HG03039 (cell line): ENCODE data around the gene CDKAL1.
"Not testable (repeated sequence)": the region's sequence is repeated elsewhere in the genome, so short reads cannot be mapped to it uniquely, and the experiment has no call there.

Experiments used
- ATAC-seq: cut with Tn5 transposase; IDR thresholded peaks from one replicate; pipeline ENCODE4 v1.9.1; 2021; ENCODE audit warnings: mild to moderate bottlenecking, moderate library complexity; ENCODE audit not compliant: unreplicated experiment

The CDKAL1 gene

GRCh38 chr6:20549398-20549797 lies 15.1 kb downstream of the CDKAL1 start:
- not testable (repeated sequence) for ATAC-seq

DNA sequence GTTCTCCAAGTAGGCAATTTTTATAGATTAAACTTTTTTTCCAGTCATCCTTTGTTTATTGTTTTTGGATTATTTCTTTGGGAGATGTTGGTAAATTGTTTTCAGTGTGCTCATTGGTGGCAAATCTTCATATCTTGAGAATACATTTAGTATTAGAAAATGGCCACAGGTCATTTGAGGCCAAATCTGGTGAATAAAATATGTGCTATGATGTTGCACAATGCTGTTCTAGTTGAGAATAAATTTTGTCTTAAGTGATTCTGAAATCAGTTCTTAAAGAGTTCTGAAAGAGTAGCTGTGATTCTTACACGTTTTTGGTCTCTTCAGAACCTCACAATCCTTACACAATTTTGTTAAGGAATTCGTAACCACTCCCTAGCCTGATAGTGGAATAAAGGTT lies 20.1 kb downstream of the CDKAL1 start:
- no peak for ATAC-seq

DNA sequence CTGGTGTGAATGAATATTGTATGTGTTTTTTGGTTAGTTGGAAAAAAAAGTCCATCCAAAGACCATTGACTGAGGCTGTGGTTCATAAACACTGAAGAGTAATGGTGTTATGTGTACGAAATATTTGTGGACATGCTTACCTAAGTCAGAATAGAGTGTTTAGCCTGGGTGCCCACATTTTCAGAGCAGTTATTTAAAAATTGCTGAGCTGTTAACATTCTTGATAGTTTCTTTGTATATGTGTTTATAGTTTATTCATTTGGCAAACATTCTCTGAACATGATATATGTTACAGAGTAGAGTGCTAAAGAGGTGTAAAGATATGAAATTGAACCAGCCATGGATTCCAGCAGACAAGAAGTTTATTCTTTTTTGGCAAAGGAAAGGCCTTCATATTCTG lies 20.6 kb downstream of the CDKAL1 start:
- no peak for ATAC-seq

GRCh38 chr6:20559924-20560551 lies 25.8 kb downstream of the CDKAL1 start:
- no peak for ATAC-seq

DNA sequence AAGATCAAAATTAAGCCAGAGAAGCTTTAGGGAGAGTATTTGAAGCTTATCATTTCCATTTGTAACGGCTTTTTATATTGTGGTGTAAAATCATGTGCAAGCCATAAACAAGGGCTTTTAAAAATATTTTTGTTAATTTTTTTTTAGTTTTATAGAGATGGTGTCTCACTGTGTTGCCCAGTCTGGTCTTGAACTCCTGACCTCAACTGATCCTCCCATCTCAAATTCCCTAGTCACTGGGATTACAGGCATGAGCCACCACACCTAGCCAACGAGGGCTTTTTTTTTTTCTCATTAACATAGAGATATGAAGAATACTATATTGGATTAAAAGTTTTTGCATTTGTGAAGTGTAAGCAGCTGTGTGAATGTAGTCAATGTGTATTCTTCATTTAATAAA lies 29.1 kb downstream of the CDKAL1 start:
- ATAC-seq = no peak

- ATAC-seq = no peak
These were observed 30.0 kb downstream of the CDKAL1 start for GRCh38 chr6:20564269-20564668.

GRCh38 chr6:20564777-20565176 lies 30.5 kb downstream of the CDKAL1 start:
- no peak for ATAC-seq

GRCh38 chr6:20565342-20565741 lies 31.1 kb downstream of the CDKAL1 start:
- no peak for ATAC-seq

DNA sequence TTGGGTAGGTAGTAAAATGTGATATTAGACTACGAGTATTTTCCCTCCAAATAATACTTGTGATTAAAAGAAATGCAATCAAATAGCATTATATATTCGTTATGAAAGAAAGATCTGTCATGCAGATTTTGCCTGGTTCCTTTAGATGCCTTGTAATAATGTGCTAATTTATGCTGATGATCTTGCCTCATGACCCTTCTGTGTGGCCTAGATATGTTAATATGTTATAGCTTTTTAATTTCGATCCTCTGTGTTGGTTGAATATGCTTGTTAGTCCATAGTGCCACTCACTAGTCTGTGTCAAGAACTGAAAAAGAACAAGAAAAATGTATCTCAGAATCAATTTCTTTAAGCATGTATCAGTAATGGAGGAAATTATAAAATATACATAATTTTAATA lies 31.9 kb downstream of the CDKAL1 start:
- ATAC-seq = no peak

- no peak for ATAC-seq
These were observed 34.8 kb downstream of the CDKAL1 start for GRCh38 chr6:20569000-20569610.

DNA sequence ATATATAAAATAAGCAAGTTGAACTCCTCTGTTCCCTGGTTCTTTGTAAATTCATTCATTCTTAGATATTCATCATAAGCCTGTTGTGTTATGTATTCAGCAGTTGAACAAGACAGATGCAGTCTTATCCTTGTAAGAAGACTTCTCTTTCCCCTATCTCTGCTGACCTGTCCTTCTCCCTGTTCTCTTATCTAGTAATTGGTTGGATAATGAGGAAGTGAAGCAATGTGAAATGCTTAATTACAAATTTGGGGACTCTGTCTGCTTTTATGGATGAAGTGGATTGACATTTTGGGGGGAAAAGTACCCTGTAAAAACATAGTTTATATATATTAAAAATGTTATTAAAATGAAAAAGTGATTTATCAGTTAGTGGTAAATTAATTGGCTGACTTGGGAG lies 37.0 kb downstream of the CDKAL1 start:
- ATAC-seq = no peak

- ATAC-seq = no peak
These were observed 38.0 kb downstream of the CDKAL1 start for GRCh38 chr6:20572288-20572687.

GRCh38 chr6:20572940-20573339 lies 38.7 kb downstream of the CDKAL1 start:
- no peak for ATAC-seq

GRCh38 chr6:20574355-20574754 lies 40.1 kb downstream of the CDKAL1 start:
- ATAC-seq = no peak

GRCh38 chr6:20575125-20575524 lies 40.9 kb downstream of the CDKAL1 start:
- no peak for ATAC-seq

GRCh38 chr6:20575704-20576451 lies 41.6 kb downstream of the CDKAL1 start:
- no peak for ATAC-seq

DNA sequence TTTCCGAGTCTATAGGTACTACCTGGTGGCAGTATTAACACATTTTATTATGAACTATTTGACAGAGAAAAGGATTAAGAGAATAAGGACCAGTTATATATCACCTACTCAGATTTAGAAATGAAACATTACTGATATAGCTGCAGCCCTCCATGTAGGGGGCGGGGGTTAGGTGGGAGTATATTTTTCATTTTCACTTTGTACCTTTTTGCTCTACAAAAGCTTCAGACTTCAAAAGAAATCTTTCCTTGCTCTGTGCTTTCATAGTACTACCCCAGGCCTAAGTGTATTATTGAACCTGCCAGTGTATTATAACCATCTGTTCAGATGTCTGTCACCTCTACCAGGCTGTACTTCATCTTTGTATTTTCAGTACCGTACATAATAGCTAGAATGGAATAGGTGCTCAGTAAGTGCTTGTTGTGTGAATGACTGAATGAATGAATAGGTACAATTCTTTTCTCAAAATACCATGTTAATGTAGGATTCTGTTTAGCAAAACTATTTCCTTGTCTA lies 43.0 kb downstream of the CDKAL1 start:
- ATAC-seq = no peak

GRCh38 chr6:20581070-20581469 lies 46.8 kb downstream of the CDKAL1 start:
- ATAC-seq = no peak

GRCh38 chr6:20582586-20583443 lies 48.6 kb downstream of the CDKAL1 start:
- ATAC-seq = no peak

DNA sequence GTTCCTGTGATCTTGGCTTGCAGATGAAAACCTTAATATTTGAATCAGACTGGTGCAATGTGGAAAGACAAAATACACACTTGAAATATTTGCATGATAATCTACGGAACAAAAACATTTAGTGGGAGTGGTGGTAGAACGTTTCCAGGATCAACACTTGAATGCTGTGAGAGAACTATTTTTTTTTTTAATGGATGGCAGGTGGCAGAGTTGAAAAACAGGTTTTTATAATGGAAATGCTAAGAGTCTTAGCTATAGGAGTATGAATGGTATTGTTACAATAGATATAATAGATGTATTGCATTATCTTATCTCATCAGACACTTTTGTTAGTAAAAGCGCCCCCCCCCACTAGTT lies 49.2 kb downstream of the CDKAL1 start:
- no peak for ATAC-seq

GRCh38 chr6:20584100-20584731 lies 50.0 kb downstream of the CDKAL1 start:
- ATAC-seq = no peak
